IMR-90 (cell line): ENCODE measurements around the gene ACSBG1. TPM values are rescaled to one million over a fixed set of nuclear protein-coding genes. Genes with fewer than 3 reads are reported as not detected.

ENCODE experiments used
- ATAC-seq: fragments of 200-7000 bp; cut with Tn5 transposase; 2 replicates; pipeline ENCODE4 v1.9.1; 2020; ENCODE audit warnings: low read depth, mild to moderate bottlenecking, moderate library complexity
- BruUV-seq: library from RNA; stranded (reverse); fragments of 400-500 nt; replicated peaks from 2 replicates; lab custom pipeline; 2021; lab: Mats Ljungman, UMichigan
- CTCF ChIA-PET: fragments of 300-600 bp; formaldehyde crosslinking; extraction: SDS; loops from one replicate; lab custom pipeline; 2021; ENCODE audit warnings: antibody characterized with exemption; lab: Yijun Ruan, JAX
- POLR2A ChIA-PET: fragments of 300-600 bp; sonication (Branson Sonifier 250); formaldehyde crosslinking; loops from one replicate; lab custom pipeline; 2022; ENCODE audit warnings: antibody characterized with exemption; ENCODE audit not compliant: unreplicated experiment; lab: Charles Lee
- DNase-seq: peaks from one replicate; pipeline ENCODE4 v3.0.0; 2013
- H2AFZ ChIP-seq: replicated peaks from 2 replicates; pipeline ENCODE3; 2013; ENCODE audit warnings: low read length, mild to moderate bottlenecking; ENCODE audit not compliant: poor library complexity
- H2AK5ac ChIP-seq: 2 replicates; pipeline ENCODE4 v1.6.1; 2013; ENCODE audit warnings: low read depth, low read length, inconsistent platforms
- H2AK9ac ChIP-seq: replicated peaks from 2 replicates; pipeline ENCODE3; 2013; ENCODE audit warnings: mild to moderate bottlenecking, low read depth, low read length, moderate library complexity; ENCODE audit not compliant: poor library complexity
- H2BK120ac ChIP-seq: 2 replicates; pipeline ENCODE4 v1.6.1; 2013; ENCODE audit warnings: low read depth, low read length, inconsistent platforms
- H2BK15ac ChIP-seq: 3 replicates; pipeline ENCODE4 v1.6.1; 2013; ENCODE audit warnings: low read depth, low read length, inconsistent platforms
- H2BK20ac ChIP-seq: 2 replicates; pipeline ENCODE4 v1.6.1; 2013; ENCODE audit warnings: low read depth, mild to moderate bottlenecking, inconsistent platforms, low read length, moderate library complexity
- H2BK5ac ChIP-seq: 2 replicates; pipeline ENCODE4 v1.6.1; 2013; ENCODE audit warnings: mild to moderate bottlenecking, low read depth, low read length, inconsistent platforms; ENCODE audit not compliant: poor library complexity, severe bottlenecking
- H3K14ac ChIP-seq: replicated peaks from 2 replicates; pipeline ENCODE4 v1.6.1; 2013; ENCODE audit warnings: low read depth, low read length, inconsistent platforms
- H3K18ac ChIP-seq: 2 replicates; pipeline ENCODE4 v1.6.1; 2013; ENCODE audit warnings: low read depth, low read length, control low read depth
- H3K23ac ChIP-seq: 2 replicates; pipeline ENCODE4 v1.6.1; 2013; ENCODE audit warnings: low read depth, low read length, inconsistent platforms
- H3K27ac ChIP-seq: 2 replicates; pipeline ENCODE4 v1.5.1; 2013; ENCODE audit warnings: mild to moderate bottlenecking, control low read depth, low read length; ENCODE audit not compliant: insufficient read depth
- H3K27me3 ChIP-seq: 2 replicates; pipeline ENCODE4 v1.6.1; 2013; ENCODE audit warnings: low read length; ENCODE audit not compliant: control insufficient read depth, insufficient read depth
- H3K36me3 ChIP-seq: 2 replicates; pipeline ENCODE4 v1.6.1; 2013; ENCODE audit warnings: low read length, mixed read lengths; ENCODE audit not compliant: control insufficient read depth, insufficient read depth
- H3K4ac ChIP-seq: 2 replicates; pipeline ENCODE4 v1.6.1; 2013; ENCODE audit warnings: low read depth, low read length, inconsistent platforms
- H3K4me1 ChIP-seq: 2 replicates; pipeline ENCODE4 v1.6.1; 2013; ENCODE audit warnings: low read length, mixed read lengths; ENCODE audit not compliant: control insufficient read depth, insufficient read depth
- H3K4me2 ChIP-seq: 2 replicates; pipeline ENCODE4 v1.6.1; 2013; ENCODE audit warnings: low read depth, mild to moderate bottlenecking, control low read depth, low read length, moderate library complexity
- H3K4me3 ChIP-seq: 2 replicates; pipeline ENCODE4 v1.5.1; 2013; ENCODE audit warnings: low read depth, mild to moderate bottlenecking, control low read depth, low read length, moderate library complexity; ENCODE audit not compliant: insufficient read depth
- H3K56ac ChIP-seq: 2 replicates; pipeline ENCODE4 v1.6.1; 2013; ENCODE audit warnings: low read length, inconsistent platforms; ENCODE audit not compliant: insufficient read depth; ENCODE audit errors: extremely low read depth
- H3K79me1 ChIP-seq, 2 experiments: 2 replicates each; pipeline ENCODE4 v1.6.1; 2013; ENCODE audit warnings: low read length in 2 of 2, inconsistent platforms in 1 of 2, low read depth in 1 of 2
- H3K9ac ChIP-seq: 2 replicates; pipeline ENCODE4 v1.6.1; 2013; ENCODE audit warnings: low read depth, low read length, control low read depth
- H3K9me1 ChIP-seq: 2 replicates; pipeline ENCODE4 v1.6.1; 2013; ENCODE audit warnings: low read length, inconsistent platforms; ENCODE audit not compliant: insufficient read depth
- H3K9me3 ChIP-seq: 2 replicates; pipeline ENCODE4 v1.6.1; 2013; ENCODE audit warnings: low read length; ENCODE audit not compliant: control insufficient read depth, insufficient read depth
- H4K20me1 ChIP-seq: 2 replicates; pipeline ENCODE4 v1.6.1; 2013; ENCODE audit warnings: low read length, inconsistent platforms; ENCODE audit not compliant: insufficient read depth
- H4K5ac ChIP-seq: 2 replicates; pipeline ENCODE4 v1.6.1; 2013; ENCODE audit warnings: mild to moderate bottlenecking, low read depth, low read length, control low read depth
- H4K8ac ChIP-seq, 2 experiments: 2 replicates each; pipeline ENCODE4 v1.6.1; 2013; ENCODE audit warnings: low read depth in 2 of 2, low read length in 2 of 2, control low read depth in 1 of 2, inconsistent platforms in 1 of 2
- H4K91ac ChIP-seq: 2 replicates; pipeline ENCODE4 v1.6.1; 2013; ENCODE audit warnings: low read depth, low read length, inconsistent platforms; ENCODE audit not compliant: insufficient read depth
- BHLHE40 ChIP-seq: fragments of 150-350 bp; IDR thresholded peaks from 2 replicates; pipeline ENCODE4 v1.6.1; 2016; ENCODE audit warnings: mild to moderate bottlenecking, low read depth, low read length
- CEBPB ChIP-seq: IDR thresholded peaks from 2 replicates; pipeline ENCODE4 v1.6.1; 2012; ENCODE audit warnings: low read depth, low read length, improper control_type of control experiment
- CHD1 ChIP-seq: IDR thresholded peaks from 2 replicates; pipeline ENCODE4 v1.6.1; 2012; ENCODE audit warnings: low read depth, low read length, improper control_type of control experiment
- FOS ChIP-seq: fragments of 150-350 bp; IDR thresholded peaks from 2 replicates; pipeline ENCODE4 v1.6.1; 2016; ENCODE audit warnings: low read depth, low read length
- MAFK ChIP-seq: IDR thresholded peaks from 2 replicates; pipeline ENCODE4 v1.6.1; 2012; ENCODE audit warnings: low read depth, low read length, improper control_type of control experiment
- MAZ ChIP-seq: IDR thresholded peaks from 2 replicates; pipeline ENCODE4 v1.6.1; 2012; ENCODE audit warnings: low read depth, mild to moderate bottlenecking, low read length, improper control_type of control experiment, moderate library complexity, borderline replicate concordance
- MXI1 ChIP-seq: IDR thresholded peaks from 2 replicates; pipeline ENCODE4 v1.6.1; 2012; ENCODE audit warnings: low read depth, mild to moderate bottlenecking, low read length, moderate library complexity, borderline replicate concordance
- NFE2L2 ChIP-seq: fragments of 150-350 bp; IDR thresholded peaks from 2 replicates; pipeline ENCODE4 v1.6.1; 2016; ENCODE audit warnings: low read depth, mild to moderate bottlenecking, low read length
- POLR2A ChIP-seq: IDR thresholded peaks from 2 replicates; pipeline ENCODE4 v1.6.1; 2012; ENCODE audit warnings: mild to moderate bottlenecking, low read depth, low read length
- RAD21 ChIP-seq: IDR thresholded peaks from 2 replicates; pipeline ENCODE4 v1.6.1; 2012; ENCODE audit warnings: low read length, improper control_type of control experiment
- RCOR1 ChIP-seq: IDR thresholded peaks from 2 replicates; pipeline ENCODE4 v1.6.1; 2012; ENCODE audit warnings: mild to moderate bottlenecking, low read length, improper control_type of control experiment; ENCODE audit not compliant: insufficient replicate concordance
- RFX5 ChIP-seq: IDR thresholded peaks from 2 replicates; pipeline ENCODE4 v1.8.0; 2012; ENCODE audit warnings: low read depth, mild to moderate bottlenecking, low read length, moderate library complexity
- SMC3 ChIP-seq: fragments of 150-350 bp; IDR thresholded peaks from 2 replicates; pipeline ENCODE4 v1.6.1; 2016; ENCODE audit warnings: low read depth, mild to moderate bottlenecking, antibody characterized with exemption, low read length, moderate library complexity
- WGBS, 2 experiments: methylation state at CpG; one replicate each; pipeline versions ENCODE4 v1.1.5 to v1.1.7; 2013; ENCODE audit warnings: missing lambda C conversion rate in 2 of 2; ENCODE audit not compliant: insufficient read length in 1 of 2; ENCODE audit errors: extremely low coverage in 2 of 2; 5-methylcytosine and 5-hydroxymethylcytosine counted together
- dilution Hi-C: fragments of 300-500 bp; cut with HindIII; formaldehyde crosslinking; loops from one replicate; pipeline ENCODE4 v1.14.3; 2018; ENCODE audit warnings: low sequenced_read_pairs; ENCODE audit not compliant: unreplicated experiment
- in situ Hi-C: fragments of 300-500 bp; cut with MboI; formaldehyde crosslinking; loops from 3 replicates; pipeline ENCODE4 v1.14.3; 2019; ENCODE audit warnings: low sequenced_read_pairs, inconsistent platforms, mixed read lengths
- intact Hi-C: fragments of 100-400 bp; cut with micrococcal nuclease; formaldehyde crosslinking; loops from 2 replicates; pipeline ENCODE4 v1.10.0; 2022
- polyA plus RNA-seq, 3 experiments: library from polyadenylated mRNA; depleted of rRNA; stranded (reverse); fragments of >200 nt; gene quantifications; 2 replicates each; pipeline ENCODE4 v1.2.3, GENCODE V29; 2012; ENCODE audit warnings: low replicate concordance in 1 of 3
- total RNA-seq: library from RNA; depleted of rRNA; stranded (reverse); fragments of >200 nt; gene quantifications from 2 replicates; pipeline ENCODE4 v1.2.3, GENCODE V29; 2012
- TF ChIP-seq, protein P1 (sequence below): fragments of 150-350 bp; IDR thresholded peaks from 2 replicates; pipeline ENCODE4 v1.6.1; 2017; ENCODE audit warnings: mild to moderate bottlenecking, antibody characterized with exemption, low read length, low read depth
- TF ChIP-seq, protein P2 (sequence below): conservative IDR thresholded peaks from 2 replicates; pipeline ENCODE4 v1.5.1; 2012; ENCODE audit warnings: mild to moderate bottlenecking, low read depth, low read length, improper control_type of control experiment
- TF ChIP-seq, protein P3 (sequence below): fragments of 150-350 bp; IDR thresholded peaks from 2 replicates; pipeline ENCODE4 v1.6.1; 2016; ENCODE audit warnings: low read depth, mild to moderate bottlenecking, low read length, moderate library complexity, borderline replicate concordance

ACSBG1 gene
- total and polyA plus RNA-seq, 2 of the 4 experiments (the other 2 are of a cell fraction): 0.02 TPM; not detected in 1

GRCh38 chr15:78157203-78157602 lies 77.2 kb downstream of the ACSBG1 start:
- Histone ChIP-seq H3K9ac (no peak overlapping the region), H2AFZ (no peak overlapping the region), H3K4me1 (no peaks in the 10 kb centered on the region; the same call in 1 of the 2 replicates), H3K4me3 (no peak overlapping the region), H4K8ac (no peak overlapping the region), H3K56ac (no peak overlapping the region), H3K4me2 (no peak overlapping the region), H3K14ac (no peak overlapping the region), H3K27me3 (no peaks in the 10 kb centered on the region), H2BK20ac (no peak overlapping the region), H2BK120ac (no peak overlapping the region), H4K5ac (no peak overlapping the region), H4K20me1 (peaks cover 2% of the 10 kb centered on the region; the same call in 1 of the 2 replicates), H3K36me3 (peaks cover 21% of the 10 kb centered on the region), H2BK5ac (no peak overlapping the region), H3K18ac (no peak overlapping the region), H3K4ac (no peak overlapping the region), H3K79me1 (peaks cover 8 to 17% of the 10 kb centered on the region in 2 experiments), H4K91ac (no peak overlapping the region), H2AK5ac (no peak overlapping the region), H3K27ac (no peak overlapping the region), H3K9me1 (no peaks in the 10 kb centered on the region; the same call in 1 of the 2 replicates), H3K23ac (no peak overlapping the region), H2AK9ac (no peak overlapping the region), H2BK15ac (no peak overlapping the region), H3K9me3 (no peaks in the 10 kb centered on the region)
- POLR2A ChIA-PET: no interaction called here
- DNase-seq (no peak), ATAC-seq (no peak)
- CTCF ChIA-PET: interaction anchor here (0.7 kb wide), 1 partner anchor 261 kb away, joined by 4 read pairs; no protein-coding TSS in a partner anchor
- no TSS peak for BruUV-seq
- no CpG with 5 or more reads among the region's 2 CpGs for WGBS, 2 experiments
- TF ChIP-seq MAZ (no peak), CHD1 (no peak), POLR2A (no peak), BHLHE40 (no peak), MXI1 (no peak), RCOR1 (no peak), MAFK (no peak), RAD21 (no peak), NFE2L2 (no peak), CEBPB (no peak), FOS (no peak), RFX5 (no peak), SMC3 (no peak)
- TF ChIP-seq, protein P1, sequence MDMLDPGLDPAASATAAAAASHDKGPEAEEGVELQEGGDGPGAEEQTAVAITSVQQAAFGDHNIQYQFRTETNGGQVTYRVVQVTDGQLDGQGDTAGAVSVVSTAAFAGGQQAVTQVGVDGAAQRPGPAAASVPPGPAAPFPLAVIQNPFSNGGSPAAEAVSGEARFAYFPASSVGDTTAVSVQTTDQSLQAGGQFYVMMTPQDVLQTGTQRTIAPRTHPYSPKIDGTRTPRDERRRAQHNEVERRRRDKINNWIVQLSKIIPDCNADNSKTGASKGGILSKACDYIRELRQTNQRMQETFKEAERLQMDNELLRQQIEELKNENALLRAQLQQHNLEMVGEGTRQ: no peak
- TF ChIP-seq, protein P2, sequence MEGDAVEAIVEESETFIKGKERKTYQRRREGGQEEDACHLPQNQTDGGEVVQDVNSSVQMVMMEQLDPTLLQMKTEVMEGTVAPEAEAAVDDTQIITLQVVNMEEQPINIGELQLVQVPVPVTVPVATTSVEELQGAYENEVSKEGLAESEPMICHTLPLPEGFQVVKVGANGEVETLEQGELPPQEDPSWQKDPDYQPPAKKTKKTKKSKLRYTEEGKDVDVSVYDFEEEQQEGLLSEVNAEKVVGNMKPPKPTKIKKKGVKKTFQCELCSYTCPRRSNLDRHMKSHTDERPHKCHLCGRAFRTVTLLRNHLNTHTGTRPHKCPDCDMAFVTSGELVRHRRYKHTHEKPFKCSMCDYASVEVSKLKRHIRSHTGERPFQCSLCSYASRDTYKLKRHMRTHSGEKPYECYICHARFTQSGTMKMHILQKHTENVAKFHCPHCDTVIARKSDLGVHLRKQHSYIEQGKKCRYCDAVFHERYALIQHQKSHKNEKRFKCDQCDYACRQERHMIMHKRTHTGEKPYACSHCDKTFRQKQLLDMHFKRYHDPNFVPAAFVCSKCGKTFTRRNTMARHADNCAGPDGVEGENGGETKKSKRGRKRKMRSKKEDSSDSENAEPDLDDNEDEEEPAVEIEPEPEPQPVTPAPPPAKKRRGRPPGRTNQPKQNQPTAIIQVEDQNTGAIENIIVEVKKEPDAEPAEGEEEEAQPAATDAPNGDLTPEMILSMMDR: no peak
- TF ChIP-seq, protein P3, sequence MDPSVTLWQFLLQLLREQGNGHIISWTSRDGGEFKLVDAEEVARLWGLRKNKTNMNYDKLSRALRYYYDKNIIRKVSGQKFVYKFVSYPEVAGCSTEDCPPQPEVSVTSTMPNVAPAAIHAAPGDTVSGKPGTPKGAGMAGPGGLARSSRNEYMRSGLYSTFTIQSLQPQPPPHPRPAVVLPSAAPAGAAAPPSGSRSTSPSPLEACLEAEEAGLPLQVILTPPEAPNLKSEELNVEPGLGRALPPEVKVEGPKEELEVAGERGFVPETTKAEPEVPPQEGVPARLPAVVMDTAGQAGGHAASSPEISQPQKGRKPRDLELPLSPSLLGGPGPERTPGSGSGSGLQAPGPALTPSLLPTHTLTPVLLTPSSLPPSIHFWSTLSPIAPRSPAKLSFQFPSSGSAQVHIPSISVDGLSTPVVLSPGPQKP: no peak
- in situ Hi-C loops (no loop called here), dilution Hi-C loops (no loop called here), intact Hi-C loops (no loop called here)
